Activated CD8-positive, alpha-beta memory T cell treated with anti-CD3 and anti-CD28 coated beads, Interleukin-2, amount 50 U/mL, for 4 hours (primary cell): Measurements from ENCODE around the gene MXRA8.

Experiments
- DNase-seq: peaks from one replicate; pipeline ENCODE4 v3.0.0-alpha.2; 2020

Gene MXRA8

GRCh38 chr1:1348420-1349255 is 9.7 kb downstream of the MXRA8 start:
- no peak for DNase-seq

- DNase-seq: no peak
Observed at GRCh38 chr1:1347663-1348419, 10.5 kb downstream of the MXRA8 start.

GRCh38 chr1:1347026-1347595 is 11.2 kb downstream of the MXRA8 start:
- DNase-seq: no peak

GRCh38 chr1:1346501-1346890 is 11.9 kb downstream of the MXRA8 start:
- no peak for DNase-seq

GRCh38 chr1:1345860-1346500 is 12.4 kb downstream of the MXRA8 start:
- DNase-seq: no peak

GRCh38 chr1:1345384-1345783 is 13.0 kb downstream of the MXRA8 start:
- DNase-seq: no peak

GRCh38 chr1:1344655-1345361 is 13.5 kb downstream of the MXRA8 start:
- DNase-seq: peak; percentile 63

GRCh38 chr1:1343811-1344421 is 14.4 kb downstream of the MXRA8 start:
- DNase-seq: no peak

- DNase-seq: no peak
Observed at GRCh38 chr1:1342584-1343115, 15.7 kb downstream of the MXRA8 start.

- DNase-seq: no peak
Observed at GRCh38 chr1:1342061-1342562, 16.2 kb downstream of the MXRA8 start.

GRCh38 chr1:1341549-1342021 is 16.8 kb downstream of the MXRA8 start:
- no peak for DNase-seq

- no peak for DNase-seq
Observed at GRCh38 chr1:1340791-1341548, 17.4 kb downstream of the MXRA8 start.

GRCh38 chr1:1340185-1340584 is 18.2 kb downstream of the MXRA8 start:
- DNase-seq: no peak

GRCh38 chr1:1338278-1338677 is 20.1 kb downstream of the MXRA8 start:
- DNase-seq: no peak

- no peak for DNase-seq
Observed at GRCh38 chr1:1337793-1338147, 20.6 kb downstream of the MXRA8 start.

- DNase-seq: no peak
Observed at GRCh38 chr1:1336931-1337792, 21.2 kb downstream of the MXRA8 start.

GRCh38 chr1:1336446-1336845 is 21.9 kb downstream of the MXRA8 start:
- DNase-seq: no peak

GRCh38 chr1:1335792-1336248 is 22.5 kb downstream of the MXRA8 start:
- no peak for DNase-seq

- no peak for DNase-seq
Observed at GRCh38 chr1:1335283-1335682, 23.1 kb downstream of the MXRA8 start.

GRCh38 chr1:1334835-1335234 is 23.5 kb downstream of the MXRA8 start:
- no peak for DNase-seq
